ENCODE data around the gene PSMA1.

DNA sequence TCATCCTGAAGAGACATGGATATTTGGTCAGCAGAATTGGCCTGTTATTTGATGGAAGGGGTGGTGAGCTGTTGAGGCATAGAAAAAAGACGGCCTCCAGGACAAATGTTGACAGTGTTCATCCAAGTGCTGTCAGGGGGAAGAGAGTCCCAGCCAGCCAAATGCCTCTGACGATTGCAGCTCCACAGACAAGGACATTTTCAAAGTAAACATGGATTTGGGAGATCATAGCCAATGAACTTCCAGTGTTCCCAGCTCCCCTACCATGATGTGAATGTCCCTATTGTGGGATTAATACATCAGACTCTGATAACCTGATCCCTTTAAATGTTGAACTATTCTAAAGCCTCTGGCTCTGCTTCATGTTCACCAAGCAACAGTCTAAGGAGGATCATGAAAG is 31.2 kb upstream of the PSMA1 start:
- no peak for TF ChIP-seq CTCF (IDR thresholded peaks at IDR 0.05)
- TF ChIP-seq POLR2A (IDR thresholded peaks at IDR 0.05): no peak
